ENCODE results near the gene PALLD.

PALLD gene

GRCh38 chr4:168580228-168580627, 83.4 kb downstream of the PALLD start:
- H3K9ac ChIP-seq (ENCODE audit: low read length), result no peak overlapping the region
- no peak overlapping the region for H3K4me3 ChIP-seq (ENCODE audit: low read depth, low read length, poor library complexity, severe bottlenecking)
- no peaks in the 10 kb centered on the region for H4K20me1 ChIP-seq (ENCODE audit: insufficient read depth, low read length)
- H3K9me2 ChIP-seq (ENCODE audit: low read depth, low read length), result no peaks in the 10 kb centered on the region
- H3K79me2 ChIP-seq (ENCODE audit: insufficient read depth, low read length), result no peaks in the 10 kb centered on the region
- H2AFZ ChIP-seq (ENCODE audit: low read length), result no peak overlapping the region
- H3F3A ChIP-seq (ENCODE audit: insufficient read depth, low read length), result no peaks in the 10 kb centered on the region
- H3K27me3 ChIP-seq (ENCODE audit: insufficient read depth, low read length), result no peaks in the 10 kb centered on the region
- no peaks in the 10 kb centered on the region for H3K36me3 ChIP-seq (ENCODE audit: insufficient read depth, low read length)
- H3K9me3 ChIP-seq (ENCODE audit: low read length), result no peaks in the 10 kb centered on the region
- H3K27ac ChIP-seq (ENCODE audit: low read depth, low read length, poor library complexity, severe bottlenecking), result no peak overlapping the region
- no peaks in the 10 kb centered on the region for H3K4me1 ChIP-seq (ENCODE audit: insufficient read depth, low read length, severe bottlenecking)
- no peak overlapping the region for H3K4me2 ChIP-seq (ENCODE audit: low read length)
- no peak for TF ChIP-seq CTCF (IDR thresholded peaks at IDR 0.05; ENCODE audit: low read length)
- TF ChIP-seq EZH2 (IDR thresholded peaks at IDR 0.05; ENCODE audit: borderline replicate concordance, low read length), result no peak

GRCh38 chr4:168584321-168584771, 87.5 kb downstream of the PALLD start:
- H4K20me1 ChIP-seq (ENCODE audit: insufficient read depth, low read length), result no peaks in the 10 kb centered on the region
- H3F3A ChIP-seq (ENCODE audit: insufficient read depth, low read length), result no peaks in the 10 kb centered on the region
- no peak overlapping the region for H3K27ac ChIP-seq (ENCODE audit: low read depth, low read length, poor library complexity, severe bottlenecking)
- no peak overlapping the region for H3K4me3 ChIP-seq (ENCODE audit: low read depth, low read length, poor library complexity, severe bottlenecking)
- no peak overlapping the region for H3K4me2 ChIP-seq (ENCODE audit: low read length)
- no peak for TF ChIP-seq EZH2 (IDR thresholded peaks at IDR 0.05; ENCODE audit: borderline replicate concordance, low read length)
- TF ChIP-seq CTCF (IDR thresholded peaks at IDR 0.05; ENCODE audit: low read length), result no peak
- no peaks in the 10 kb centered on the region for H3K4me1 ChIP-seq (ENCODE audit: insufficient read depth, low read length, severe bottlenecking)
- H3K36me3 ChIP-seq (ENCODE audit: insufficient read depth, low read length), result no peaks in the 10 kb centered on the region
- H2AFZ ChIP-seq (ENCODE audit: low read length), result no peak overlapping the region
- no peaks in the 10 kb centered on the region for H3K79me2 ChIP-seq (ENCODE audit: insufficient read depth, low read length)
- no peaks in the 10 kb centered on the region for H3K9me3 ChIP-seq (ENCODE audit: low read length)
- no peaks in the 10 kb centered on the region for H3K9me2 ChIP-seq (ENCODE audit: low read depth, low read length)
- H3K27me3 ChIP-seq (ENCODE audit: insufficient read depth, low read length), result no peaks in the 10 kb centered on the region
- H3K9ac ChIP-seq (ENCODE audit: low read length), result no peak overlapping the region

GRCh38 chr4:168585168-168586091, 88.6 kb downstream of the PALLD start:
- no peaks in the 10 kb centered on the region for H3K36me3 ChIP-seq (ENCODE audit: insufficient read depth, low read length)
- H3K4me2 ChIP-seq (ENCODE audit: low read length), result no peak overlapping the region
- H3K4me1 ChIP-seq (ENCODE audit: insufficient read depth, low read length, severe bottlenecking), result no peaks in the 10 kb centered on the region
- H2AFZ ChIP-seq (ENCODE audit: low read length), result no peak overlapping the region
- H3F3A ChIP-seq (ENCODE audit: insufficient read depth, low read length), result no peaks in the 10 kb centered on the region
- no peak overlapping the region for H3K9ac ChIP-seq (ENCODE audit: low read length)
- H3K4me3 ChIP-seq (ENCODE audit: low read depth, low read length, poor library complexity, severe bottlenecking), result no peak overlapping the region
- H3K9me3 ChIP-seq (ENCODE audit: low read length), result no peaks in the 10 kb centered on the region
- no peak overlapping the region for H3K27ac ChIP-seq (ENCODE audit: low read depth, low read length, poor library complexity, severe bottlenecking)
- no peaks in the 10 kb centered on the region for H3K27me3 ChIP-seq (ENCODE audit: insufficient read depth, low read length)
- no peaks in the 10 kb centered on the region for H3K79me2 ChIP-seq (ENCODE audit: insufficient read depth, low read length)
- TF ChIP-seq CTCF (IDR thresholded peaks at IDR 0.05; ENCODE audit: low read length) (peak; percentile 60), EZH2 (IDR thresholded peaks at IDR 0.05; ENCODE audit: borderline replicate concordance, low read length) (no peak)
- no peaks in the 10 kb centered on the region for H3K9me2 ChIP-seq (ENCODE audit: low read depth, low read length)
- no peaks in the 10 kb centered on the region for H4K20me1 ChIP-seq (ENCODE audit: insufficient read depth, low read length)
